ENCODE data around the gene FLACC1.

GRCh38 chr2:201279079-201279478 lies 78.1 kb downstream of the FLACC1 start:
- TF ChIP-seq CTCF (IDR thresholded peaks at IDR 0.05) (no peak), POLR2A (IDR thresholded peaks at IDR 0.05) (no peak)
